Activated T-helper 1 cell treated with anti-CD3 and anti-CD28 coated beads, Interleukin-12 subunit alpha, Interleukin-12 subunit beta, Interleukin-2, Interleukin-4 antibody, amounts not matched to agents 30 ng/mL and 10 ng/mL and 1 ng/mL, durations not matched to agents 14 hours and 24 hours and 36 hours (primary cell): ENCODE data around the gene SLC12A7. TPM values are rescaled to one million over a fixed set of nuclear protein-coding genes. Genes with fewer than 3 reads are reported as not detected.

Experiments
- DNase-seq: peaks from one replicate; pipeline ENCODE4 v3.0.0; 2021; ENCODE audit warnings: low spot score
- H3K27ac Mint-ChIP-seq: one replicate; pipeline ENCODE4 v1.8.0; 2021; ENCODE audit warnings: mild to moderate bottlenecking, mixed read lengths
- H3K27me3 Mint-ChIP-seq: one replicate; pipeline ENCODE4 v1.8.0; 2022; ENCODE audit warnings: mild to moderate bottlenecking, moderate library complexity, mixed read lengths; ENCODE audit not compliant: insufficient read depth
- H3K36me3 Mint-ChIP-seq: one replicate; pipeline ENCODE4 v1.8.0; 2021; ENCODE audit warnings: low read depth, mixed read lengths
- H3K4me1 Mint-ChIP-seq: one replicate; pipeline ENCODE4 v1.8.0; 2021; ENCODE audit warnings: low read depth, mixed read lengths
- H3K4me3 Mint-ChIP-seq: one replicate; pipeline ENCODE4 v1.8.0; 2021; ENCODE audit warnings: mild to moderate bottlenecking, moderate library complexity, mixed read lengths
- H3K9me3 Mint-ChIP-seq: one replicate; pipeline ENCODE4 v1.8.0; 2021; ENCODE audit warnings: mixed read lengths
- intact Hi-C: fragments of 100-400 bp; cut with micrococcal nuclease; formaldehyde crosslinking; loops from one replicate; pipeline ENCODE4 v1.15.1; 2024
- total RNA-seq: library from RNA; stranded (reverse); gene quantifications from 2 replicates; pipeline ENCODE4 v1.2.3, GENCODE V29; 2022

SLC12A7 gene
- total RNA-seq, 1 donor from 2014 or later: 24.4 TPM

DNA sequence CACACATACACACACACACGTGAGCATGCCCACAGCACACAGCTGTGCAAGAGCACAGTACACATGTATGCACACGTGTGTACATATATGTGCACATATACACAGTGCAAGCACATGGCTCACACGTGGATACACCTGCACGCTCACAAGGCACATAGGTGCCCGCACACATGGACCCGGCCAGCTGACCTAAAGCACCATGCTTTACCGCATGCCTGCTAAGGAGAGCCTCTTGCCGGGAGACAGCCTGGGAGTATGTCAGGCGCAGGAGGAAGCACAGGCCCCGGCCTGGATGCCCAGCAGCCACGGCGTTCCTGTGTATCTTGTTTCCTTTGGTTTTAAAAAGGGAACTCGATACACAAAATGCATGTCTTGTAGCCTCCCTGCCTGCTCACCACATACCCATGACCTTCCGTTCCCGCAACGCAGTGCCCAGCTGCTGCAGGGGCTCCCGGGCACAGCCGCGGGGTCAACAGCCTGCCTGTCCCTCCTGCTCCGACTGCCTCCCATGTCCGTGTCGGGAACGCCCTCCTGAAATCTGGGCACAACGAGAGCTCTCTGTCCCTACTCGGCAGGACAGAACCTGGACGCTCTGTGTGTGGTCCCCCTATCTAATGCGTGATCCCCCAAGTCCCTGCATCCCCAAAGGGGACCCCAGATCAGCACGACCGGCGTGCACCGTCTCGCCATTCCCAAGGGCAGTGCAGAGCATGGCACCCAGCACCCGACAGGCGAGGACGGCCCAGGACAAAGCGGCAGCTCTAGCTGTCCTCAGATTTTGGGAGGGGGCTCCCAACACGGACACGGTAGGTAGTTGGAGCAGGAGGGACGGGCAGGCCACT, 3.6 kb downstream of the SLC12A7 start:
- no peaks in the 10 kb centered on the region for H3K9me3 Mint-ChIP-seq
- peaks cover 5% of the 10 kb centered on the region for H3K36me3 Mint-ChIP-seq
- H3K4me3 Mint-ChIP-seq: peak overlapping the region; percentile 39
- H3K27me3 Mint-ChIP-seq: peaks cover 5% of the 10 kb centered on the region
- DNase-seq: no peak
- peaks cover 48% of the 10 kb centered on the region for H3K4me1 Mint-ChIP-seq
- intact Hi-C loops: loop anchor here (10.0 kb wide), 2 partner anchors 213 to 687 kb away; partner anchors contain the start of genes BRD9, MRPL36 and TRIP13
- H3K27ac Mint-ChIP-seq: peak overlapping the region; percentile 48

DNA sequence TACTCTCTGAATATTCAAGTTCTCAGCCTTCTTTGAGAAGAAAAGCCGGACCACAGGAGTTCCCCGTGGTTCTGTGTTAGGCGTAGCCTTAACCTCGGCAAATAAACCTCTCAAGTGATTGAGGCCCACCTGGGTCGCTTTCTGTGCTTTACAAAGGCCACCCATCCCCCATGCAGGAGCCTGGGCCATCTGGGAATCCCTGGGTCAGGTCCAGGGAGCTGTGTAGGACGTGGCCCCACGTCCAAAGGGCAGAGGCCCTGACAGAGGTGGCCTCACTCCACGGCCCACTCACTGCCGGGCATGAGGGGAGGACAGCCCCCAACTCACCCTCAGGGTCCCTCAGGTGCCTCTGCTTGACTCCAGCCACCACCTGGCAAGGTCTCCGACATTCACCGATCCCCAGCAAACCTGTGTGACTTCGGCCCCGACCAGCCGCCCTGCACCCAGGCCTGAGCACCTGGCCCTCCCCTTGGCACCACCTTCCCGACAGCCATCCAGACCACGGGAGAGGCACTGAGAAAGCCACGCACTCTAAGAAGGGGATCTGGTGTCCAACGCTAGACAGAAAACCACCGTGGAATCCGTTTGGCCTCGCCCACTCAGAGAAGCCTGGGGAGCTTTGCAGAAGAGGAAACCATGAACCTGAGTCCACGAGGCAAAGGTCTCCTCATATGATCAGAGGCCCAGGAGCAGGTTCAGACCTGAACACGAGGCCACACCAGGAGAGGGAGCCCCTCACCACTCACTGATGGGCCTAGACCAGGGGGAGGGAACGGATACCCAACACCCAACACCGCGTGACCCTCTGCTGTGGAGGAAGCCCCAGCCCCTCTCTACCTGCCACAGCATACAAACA, 4.5 kb downstream of the SLC12A7 start:
- H3K27ac Mint-ChIP-seq: peak overlapping the region; percentile 72
- H3K9me3 Mint-ChIP-seq: no peaks in the 10 kb centered on the region
- DNase-seq: no peak
- peak overlapping the region; percentile 39 for H3K4me3 Mint-ChIP-seq
- peaks cover 6% of the 10 kb centered on the region for H3K36me3 Mint-ChIP-seq
- H3K4me1 Mint-ChIP-seq: peaks cover 51% of the 10 kb centered on the region
- intact Hi-C loops: loop anchor here (10.0 kb wide), 2 partner anchors 213 to 687 kb away; partner anchors contain the start of genes BRD9, MRPL36 and TRIP13
- H3K27me3 Mint-ChIP-seq: no peaks in the 10 kb centered on the region

DNA sequence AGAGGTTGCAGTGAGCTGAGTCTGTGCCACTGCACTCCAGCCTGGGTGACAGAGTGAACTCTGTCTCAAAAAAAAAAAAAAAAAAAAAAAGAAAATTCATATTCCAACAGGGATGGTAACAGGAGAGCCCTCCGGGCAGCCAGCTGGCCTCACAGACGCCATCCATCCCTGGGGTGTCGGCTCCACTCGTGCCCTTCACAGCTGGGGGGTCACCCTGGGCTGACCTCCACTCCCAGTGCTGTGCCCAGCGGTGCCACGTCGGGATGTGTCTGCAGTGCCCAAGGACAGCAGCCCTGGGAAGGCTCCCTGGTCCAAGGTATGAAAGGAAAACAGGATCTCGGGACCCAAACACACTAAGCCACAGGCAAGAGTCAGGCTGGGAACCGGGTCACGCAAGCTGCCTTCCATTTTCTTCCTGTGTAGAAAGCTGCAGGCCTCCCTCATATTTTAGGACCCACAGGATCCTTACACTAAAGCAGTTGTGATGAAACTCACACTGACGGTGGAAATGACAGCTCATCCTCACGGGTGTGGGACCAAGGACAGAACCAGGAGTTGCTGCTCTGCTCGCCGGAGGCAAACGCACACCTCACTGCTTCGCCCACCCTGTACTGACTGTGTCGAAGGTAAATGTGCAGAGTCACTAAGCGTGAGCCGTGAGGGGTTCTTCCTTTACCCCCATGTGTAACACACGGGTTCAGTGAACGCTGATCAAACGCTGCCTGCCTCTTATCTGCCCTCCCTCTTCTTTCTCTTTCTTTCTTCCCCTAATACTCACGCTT, 5.3 kb downstream of the SLC12A7 start:
- intact Hi-C loops: loop anchor here (10.0 kb wide), 2 partner anchors 212 to 688 kb away; partner anchors contain the start of genes BRD9, MRPL36 and TRIP13

DNA sequence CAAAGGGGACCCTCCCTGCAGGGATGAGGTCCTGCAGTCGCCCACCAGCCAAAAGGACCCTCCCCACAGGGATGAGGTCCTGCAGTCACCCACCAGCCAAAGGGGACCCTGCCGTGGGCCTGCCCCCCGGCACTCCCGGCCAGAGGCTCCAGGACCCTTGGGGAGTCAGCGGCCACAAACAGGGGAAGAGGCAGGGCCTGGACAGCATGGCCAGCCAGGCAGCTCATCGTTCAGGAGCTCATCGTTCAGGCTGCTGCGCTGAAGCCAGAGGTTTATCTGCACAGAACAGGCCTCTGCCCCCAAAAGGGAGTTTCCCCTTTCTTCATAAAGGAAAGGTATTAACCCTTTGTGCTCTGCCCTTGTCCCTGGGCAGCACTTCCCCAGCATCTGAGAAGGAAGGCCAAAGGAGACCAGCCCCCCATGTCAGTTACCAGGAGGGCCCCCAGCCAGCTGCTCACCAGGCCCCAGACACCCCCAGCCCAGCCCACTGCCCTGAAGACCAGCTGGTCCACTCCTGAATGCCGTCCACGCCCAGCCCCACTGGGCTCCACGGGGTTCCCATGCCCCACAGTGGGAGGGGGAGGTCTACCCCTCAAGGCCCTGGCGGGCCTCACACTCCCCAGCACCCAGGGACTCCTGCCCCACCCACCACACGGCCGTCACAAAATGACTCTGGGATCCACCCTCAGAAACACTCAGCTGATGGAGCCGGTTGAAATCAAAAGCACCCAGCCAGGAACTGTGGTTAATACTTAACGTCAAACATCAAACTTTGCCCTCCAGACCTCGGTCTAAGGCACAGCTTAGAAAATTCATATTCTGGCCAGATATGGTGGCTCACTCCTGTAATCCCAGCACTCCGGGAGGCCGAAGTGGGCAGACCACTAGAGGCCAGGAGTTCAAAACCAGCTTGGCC, 6.3 kb downstream of the SLC12A7 start:
- Mint-ChIP-seq H3K27me3 (no peaks in the 10 kb centered on the region), H3K4me1 (peaks cover 54% of the 10 kb centered on the region), H3K27ac (peak overlapping the region; percentile 90), H3K4me3 (peak overlapping the region; percentile 80), H3K9me3 (no peaks in the 10 kb centered on the region), H3K36me3 (peaks cover 8% of the 10 kb centered on the region)
- intact Hi-C loops: loop anchor here (1.0 to 10.0 kb wide), 4 partner anchors 35 to 689 kb away; partner anchors contain the start of genes BRD9, MRPL36 and TRIP13
- peak; percentile 72 for DNase-seq

More for the DNA sequence above, 5.3 kb downstream of the SLC12A7 start:
- Mint-ChIP-seq H3K27me3 (no peaks in the 10 kb centered on the region), H3K27ac (peak overlapping the region; percentile 72), H3K4me1 (peaks cover 58% of the 10 kb centered on the region), H3K4me3 (peak overlapping the region; percentile 80), H3K9me3 (no peaks in the 10 kb centered on the region), H3K36me3 (peaks cover 8% of the 10 kb centered on the region)
- DNase-seq: no peak

DNA sequence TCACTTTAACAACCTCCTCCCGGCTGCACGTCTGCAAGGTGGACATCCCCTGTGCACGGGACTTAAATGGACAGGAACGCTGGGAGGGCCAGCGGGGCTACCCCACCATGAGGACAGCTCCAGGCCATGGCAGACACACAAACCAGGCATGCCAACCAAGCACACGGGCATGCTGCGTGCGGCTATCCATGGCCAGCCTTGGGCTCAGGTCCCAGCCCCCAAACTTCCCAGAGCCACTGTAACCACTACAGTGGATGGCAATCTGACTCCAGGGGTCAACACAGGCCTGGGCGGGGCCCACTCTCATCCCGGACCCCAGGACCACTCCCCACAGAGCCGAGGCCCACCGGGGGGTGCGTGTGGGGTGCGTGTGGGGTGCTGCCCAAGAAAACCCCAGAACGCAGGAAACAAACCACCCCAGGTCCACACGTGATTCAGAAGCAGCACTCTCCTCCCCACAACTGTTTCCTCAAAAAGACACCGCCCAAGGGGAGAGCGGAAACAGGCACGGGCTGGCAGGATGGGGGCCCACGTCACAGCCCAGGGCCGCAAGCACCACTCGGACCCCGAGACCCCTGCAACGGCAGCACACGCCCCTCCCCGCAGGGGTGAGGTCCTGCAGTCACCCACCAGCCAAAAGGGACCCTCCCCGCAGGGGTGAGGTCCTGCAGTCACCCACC, 7.4 kb downstream of the SLC12A7 start:
- intact Hi-C loops: loop anchor here (1.0 to 10.0 kb wide), 5 partner anchors 8 to 690 kb away; partner anchors contain the start of genes BRD9, MRPL36, SLC12A7 and TRIP13
- H3K4me3 Mint-ChIP-seq: peak overlapping the region; percentile 80
- no peaks in the 10 kb centered on the region for H3K9me3 Mint-ChIP-seq
- H3K27me3 Mint-ChIP-seq: no peaks in the 10 kb centered on the region
- peak overlapping the region; percentile 80 for H3K27ac Mint-ChIP-seq
- H3K4me1 Mint-ChIP-seq: peaks cover 47% of the 10 kb centered on the region
- DNase-seq: peak; percentile 62
- peaks cover 6% of the 10 kb centered on the region for H3K36me3 Mint-ChIP-seq

DNA sequence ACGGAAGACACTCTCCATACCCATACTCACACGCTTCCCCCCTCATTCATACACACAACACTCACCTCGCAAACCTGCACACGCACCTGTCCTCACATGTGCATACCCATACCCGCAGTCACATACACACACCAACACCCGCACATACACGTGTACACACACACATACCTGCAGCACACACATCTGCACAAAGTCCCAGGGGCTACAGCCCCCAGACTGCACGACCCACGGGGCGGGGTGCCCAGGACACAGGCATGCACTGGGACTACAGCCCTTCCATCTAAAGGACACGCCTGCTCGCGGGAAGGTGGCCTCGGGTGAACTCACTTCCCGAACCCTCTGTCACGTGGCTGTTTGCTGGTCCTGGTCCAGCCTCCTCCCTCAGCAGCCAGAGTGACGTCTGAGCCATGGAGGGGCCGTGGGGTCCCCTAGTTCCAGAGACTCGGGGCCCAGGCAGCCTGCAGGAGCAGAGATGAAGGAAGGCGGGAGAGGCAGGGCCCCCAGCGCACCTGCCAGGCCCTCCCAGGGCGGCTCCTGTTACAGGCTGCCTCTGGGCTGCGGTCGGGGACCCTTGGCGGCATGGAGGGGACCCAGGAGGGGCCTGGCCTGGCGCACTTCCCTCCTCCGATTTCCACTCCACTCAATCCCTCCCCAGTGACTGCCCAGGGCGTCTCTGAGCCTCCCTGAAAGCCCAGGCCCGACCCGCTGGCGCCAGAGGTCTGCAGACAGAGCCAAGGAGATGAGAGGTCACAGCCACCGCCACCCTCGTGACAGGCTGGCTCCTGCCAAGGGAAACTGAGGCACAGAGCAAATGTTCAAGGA, 8.1 kb downstream of the SLC12A7 start:
- Mint-ChIP-seq H3K4me1 (peaks cover 47% of the 10 kb centered on the region), H3K27ac (no peak overlapping the region), H3K4me3 (peak overlapping the region; percentile 80), H3K27me3 (no peaks in the 10 kb centered on the region), H3K36me3 (peaks cover 6% of the 10 kb centered on the region), H3K9me3 (no peaks in the 10 kb centered on the region)
- intact Hi-C loops: loop anchor here (1.0 to 10.0 kb wide), 3 partner anchors 9 to 691 kb away; partner anchors contain the start of genes BRD9, MRPL36, SLC12A7 and TRIP13
- no peak for DNase-seq

DNA sequence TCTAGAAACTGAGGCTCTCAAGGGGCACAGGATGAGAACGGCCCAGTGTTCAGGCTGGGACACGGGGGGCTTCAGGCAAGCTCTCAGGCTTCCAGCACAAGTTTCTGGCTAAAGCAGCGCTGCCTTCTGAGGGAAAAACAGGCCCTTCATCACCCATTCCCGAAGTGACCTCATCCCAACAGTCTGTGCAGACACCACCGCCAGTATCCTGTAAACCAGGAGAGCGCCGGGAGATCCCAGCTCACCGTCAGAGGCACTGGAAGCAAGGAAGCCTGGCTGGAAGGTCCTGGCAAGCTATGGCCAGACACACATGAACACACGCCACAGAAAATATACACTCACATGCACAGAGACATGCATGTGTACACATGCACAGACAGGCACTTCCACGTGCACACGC, 8.8 kb downstream of the SLC12A7 start:
- no peak for DNase-seq
- H3K4me3 Mint-ChIP-seq: peak overlapping the region; percentile 41
- H3K27ac Mint-ChIP-seq: no peak overlapping the region
- intact Hi-C loops: loop anchor here (10.0 kb wide), 2 partner anchors 208 to 692 kb away; partner anchors contain the start of genes BRD9, MRPL36 and TRIP13
- no peaks in the 10 kb centered on the region for H3K27me3 Mint-ChIP-seq
- H3K9me3 Mint-ChIP-seq: no peaks in the 10 kb centered on the region
- H3K36me3 Mint-ChIP-seq: peaks cover 6% of the 10 kb centered on the region
- peaks cover 41% of the 10 kb centered on the region for H3K4me1 Mint-ChIP-seq

DNA sequence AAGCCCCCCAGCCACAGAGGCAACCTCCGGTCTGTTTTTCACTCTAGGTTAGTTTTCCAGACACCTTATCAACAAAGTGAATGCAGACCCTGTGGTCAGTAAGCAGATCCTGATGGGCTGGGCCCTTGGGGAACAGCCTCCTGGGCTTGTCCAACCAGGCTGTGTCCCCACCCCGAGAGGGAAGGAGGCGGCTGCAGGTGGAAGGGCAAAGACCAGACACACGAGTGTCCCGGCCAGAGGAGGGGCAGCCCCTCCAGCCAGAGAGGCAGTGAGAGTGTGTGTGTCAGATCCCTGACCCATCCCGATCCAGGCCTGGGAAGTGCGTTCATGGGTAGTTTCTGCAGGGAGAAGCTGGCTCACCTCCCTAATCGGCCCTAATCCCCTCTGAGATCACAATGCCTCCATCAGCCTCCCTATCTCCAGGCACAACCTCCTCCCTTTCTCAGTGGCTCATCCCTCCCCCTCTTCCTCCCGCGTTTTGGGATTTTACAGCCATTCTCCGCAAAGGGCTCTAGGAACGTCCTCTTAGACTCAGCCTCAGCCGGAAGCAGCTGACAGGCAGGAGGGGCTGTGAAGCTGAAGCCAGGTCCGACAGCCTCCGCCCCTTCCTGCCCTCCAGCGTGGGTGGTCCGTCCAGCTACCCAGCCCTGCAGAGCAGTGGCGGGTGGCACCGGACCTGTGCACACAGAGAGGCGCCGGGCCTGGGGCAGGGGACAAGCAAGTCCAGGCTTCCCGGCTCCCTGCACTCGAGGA, 9.7 kb downstream of the SLC12A7 start:
- H3K4me1 Mint-ChIP-seq: peaks cover 34% of the 10 kb centered on the region
- no peak overlapping the region for H3K27ac Mint-ChIP-seq
- no peak overlapping the region for H3K4me3 Mint-ChIP-seq
- H3K9me3 Mint-ChIP-seq: no peaks in the 10 kb centered on the region
- peaks cover 6% of the 10 kb centered on the region for H3K36me3 Mint-ChIP-seq
- no peaks in the 10 kb centered on the region for H3K27me3 Mint-ChIP-seq
- DNase-seq: no peak
- intact Hi-C loops: loop anchor here (10.0 kb wide), 2 partner anchors 207 to 693 kb away; partner anchors contain the start of genes BRD9, MRPL36 and TRIP13

DNA sequence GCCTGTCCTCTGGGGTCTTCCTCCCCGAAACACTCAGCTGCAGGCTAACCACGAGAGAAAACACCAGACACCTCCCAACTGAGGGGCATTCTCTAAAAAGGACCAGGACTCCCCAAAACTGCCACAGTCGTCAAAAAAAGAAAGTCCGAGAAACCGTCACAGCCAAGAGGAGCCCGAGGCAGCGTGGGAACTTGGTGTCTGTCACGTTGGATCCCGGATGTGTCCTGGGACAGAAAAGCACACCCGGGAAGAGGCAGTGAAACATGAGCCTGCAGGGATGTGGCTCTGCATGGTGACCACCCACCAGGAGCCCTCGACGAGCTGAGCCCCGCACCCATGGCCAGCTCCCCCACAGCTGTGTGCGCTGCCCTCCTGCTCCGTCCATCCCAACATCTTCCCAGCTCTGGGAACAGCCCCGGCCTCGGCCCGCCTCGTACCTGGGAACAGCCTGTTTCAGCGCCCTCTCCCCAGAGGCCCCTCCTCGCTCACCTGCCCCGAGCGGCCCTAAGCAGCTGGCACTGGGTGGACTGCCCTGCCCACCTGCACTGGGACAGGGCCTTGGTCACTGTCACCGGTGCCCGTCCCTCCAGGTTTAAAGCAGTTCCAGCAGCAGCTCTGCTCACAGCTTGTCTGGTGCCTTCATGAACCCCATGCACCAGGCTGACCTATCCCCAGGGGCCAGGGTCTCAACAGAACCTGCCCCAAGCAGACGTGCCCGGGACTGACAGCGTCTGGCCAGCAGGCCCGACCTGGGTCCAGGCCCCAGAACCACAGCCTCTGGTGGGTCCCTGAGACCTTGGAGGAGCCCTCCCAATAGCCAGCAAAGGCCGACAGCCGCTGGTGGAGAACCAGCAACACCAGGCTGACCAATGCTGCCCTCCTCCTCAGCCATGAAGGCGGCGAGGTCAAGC, 10.9 kb downstream of the SLC12A7 start:
- DNase-seq: no peak
- H3K4me1 Mint-ChIP-seq: peaks cover 26% of the 10 kb centered on the region
- peaks cover 6% of the 10 kb centered on the region for H3K36me3 Mint-ChIP-seq
- no peaks in the 10 kb centered on the region for H3K9me3 Mint-ChIP-seq
- no peak overlapping the region for H3K4me3 Mint-ChIP-seq
- no peak overlapping the region for H3K27ac Mint-ChIP-seq
- H3K27me3 Mint-ChIP-seq: no peaks in the 10 kb centered on the region
- intact Hi-C loops: loop anchor here (10.0 kb wide), 2 partner anchors 206 to 694 kb away; partner anchors contain the start of genes BRD9, MRPL36 and TRIP13
